HEK293 (cell line): ENCODE data around the gene CPA4.

ENCODE experiments used
- GFI1B ChIP-seq: fragments of 450-650 bp; formaldehyde crosslinking; IDR thresholded peaks from 2 replicates; pipeline ENCODE4 v1.5.1; 2016; ENCODE audit warnings: missing biosample characterization, missing genetic modification characterization
- KLF16 ChIP-seq: fragments of 450-650 bp; formaldehyde crosslinking; IDR thresholded peaks from 2 replicates; pipeline ENCODE4 v1.5.1; 2017; ENCODE audit warnings: missing biosample characterization, missing genetic modification characterization
- SALL2 ChIP-seq: fragments of 450-650 bp; formaldehyde crosslinking; IDR thresholded peaks from 2 replicates; pipeline ENCODE4 v1.5.0; 2017; ENCODE audit warnings: missing biosample characterization, mild to moderate bottlenecking, missing genetic modification characterization, borderline replicate concordance
- YY1 ChIP-seq: fragments of 450-650 bp; formaldehyde crosslinking; IDR thresholded peaks from 2 replicates; pipeline ENCODE4 v1.5.1; 2018; ENCODE audit warnings: missing biosample characterization, missing genetic modification characterization
- ZBTB1 ChIP-seq: fragments of 450-650 bp; formaldehyde crosslinking; IDR thresholded peaks from 2 replicates; pipeline ENCODE4 v1.5.1; 2016; ENCODE audit warnings: missing biosample characterization, missing genetic modification characterization
- ZBTB48 ChIP-seq: fragments of 450-650 bp; formaldehyde crosslinking; IDR thresholded peaks from 2 replicates; pipeline ENCODE4 v1.5.1; 2016; ENCODE audit warnings: missing biosample characterization, missing genetic modification characterization
- ZEB2 ChIP-seq: fragments of 450-650 bp; formaldehyde crosslinking; IDR thresholded peaks from 2 replicates; pipeline ENCODE4 v1.5.1; 2016; ENCODE audit warnings: missing biosample characterization, missing genetic modification characterization
- ZFP41 ChIP-seq: fragments of 450-650 bp; formaldehyde crosslinking; IDR thresholded peaks from 2 replicates; pipeline ENCODE4 v1.5.1; 2016; ENCODE audit warnings: missing biosample characterization, missing genetic modification characterization, borderline replicate concordance
- ZIC2 ChIP-seq: fragments of 450-650 bp; formaldehyde crosslinking; IDR thresholded peaks from 2 replicates; pipeline ENCODE4 v1.5.1; 2016; ENCODE audit warnings: missing biosample characterization, missing genetic modification characterization
- ZNF138 ChIP-seq: fragments of 450-650 bp; formaldehyde crosslinking; IDR thresholded peaks from 2 replicates; pipeline ENCODE4 v1.5.1; 2016; ENCODE audit warnings: missing biosample characterization, missing genetic modification characterization, borderline replicate concordance
- ZNF157 ChIP-seq: fragments of 450-650 bp; formaldehyde crosslinking; IDR thresholded peaks from 2 replicates; pipeline ENCODE4 v1.5.1; 2016; ENCODE audit warnings: missing biosample characterization, missing genetic modification characterization
- ZNF266 ChIP-seq: fragments of 450-650 bp; formaldehyde crosslinking; IDR thresholded peaks from 2 replicates; pipeline ENCODE4 v1.5.1; 2016; ENCODE audit warnings: missing biosample characterization, missing genetic modification characterization, low read depth
- ZNF274 ChIP-seq, 2 experiments: fragments of 200-500 bp in 1 of 2; fragments of 450-650 bp in 1 of 2; sonication (Bioruptor generic) in 1 of 2; formaldehyde crosslinking in 1 of 2; IDR thresholded peaks; 2 replicates each; pipeline versions ENCODE4 v1.5.1 to v1.6.1; 2014 to 2016; ENCODE audit warnings: borderline replicate concordance in 1 of 2, inconsistent platforms in 1 of 2, low read length in 1 of 2, missing biosample characterization in 1 of 2, missing genetic modification characterization in 1 of 2
- ZNF341 ChIP-seq: fragments of 450-650 bp; formaldehyde crosslinking; IDR thresholded peaks from 2 replicates; pipeline ENCODE4; 2016; ENCODE audit warnings: low read depth, missing biosample characterization, missing genetic modification characterization
- ZNF354C ChIP-seq: fragments of 450-650 bp; formaldehyde crosslinking; IDR thresholded peaks from 2 replicates; pipeline ENCODE4 v1.5.1; 2016; ENCODE audit warnings: missing biosample characterization, missing genetic modification characterization, low read depth, borderline replicate concordance
- ZNF37A ChIP-seq: fragments of 450-650 bp; IDR thresholded peaks from 2 replicates; pipeline ENCODE4 v1.5.1; 2018; ENCODE audit warnings: missing biosample characterization, missing genetic modification characterization
- ZNF433 ChIP-seq: fragments of 450-650 bp; formaldehyde crosslinking; IDR thresholded peaks from 2 replicates; pipeline ENCODE4 v1.5.1; 2016; ENCODE audit warnings: missing biosample characterization, missing genetic modification characterization, low read depth
- ZNF473 ChIP-seq: fragments of 450-650 bp; formaldehyde crosslinking; IDR thresholded peaks from 2 replicates; pipeline ENCODE4 v1.5.1; 2017; ENCODE audit warnings: missing biosample characterization, missing genetic modification characterization
- ZNF544 ChIP-seq: fragments of 450-650 bp; formaldehyde crosslinking; IDR thresholded peaks from 2 replicates; pipeline ENCODE4 v1.5.0; 2017; ENCODE audit warnings: missing biosample characterization, missing genetic modification characterization
- ZNF555 ChIP-seq: fragments of 450-650 bp; formaldehyde crosslinking; conservative IDR thresholded peaks from 2 replicates; pipeline ENCODE4 v1.5.1; 2017; ENCODE audit warnings: missing biosample characterization, mild to moderate bottlenecking, missing genetic modification characterization, inconsistent platforms
- ZNF560 ChIP-seq: fragments of 450-650 bp; formaldehyde crosslinking; IDR thresholded peaks from 2 replicates; pipeline ENCODE4 v1.5.1; 2017; ENCODE audit warnings: missing biosample characterization, missing genetic modification characterization, borderline replicate concordance
- ZNF571 ChIP-seq: fragments of 450-650 bp; formaldehyde crosslinking; IDR thresholded peaks from 2 replicates; pipeline ENCODE4 v1.5.0; 2017; ENCODE audit warnings: missing biosample characterization, missing genetic modification characterization
- ZNF621 ChIP-seq: fragments of 450-650 bp; formaldehyde crosslinking; IDR thresholded peaks from 2 replicates; pipeline ENCODE4 v1.5.1; 2017; ENCODE audit warnings: missing biosample characterization, missing genetic modification characterization
- ZNF624 ChIP-seq: fragments of 450-650 bp; formaldehyde crosslinking; IDR thresholded peaks from 2 replicates; pipeline ENCODE4 v1.5.1; 2017; ENCODE audit warnings: missing biosample characterization, missing genetic modification characterization
- ZNF660 ChIP-seq: fragments of 450-650 bp; IDR thresholded peaks from 2 replicates; pipeline ENCODE4 v1.5.1; 2018; ENCODE audit warnings: missing biosample characterization, mild to moderate bottlenecking, missing genetic modification characterization
- ZXDB ChIP-seq: fragments of 450-650 bp; formaldehyde crosslinking; IDR thresholded peaks from 2 replicates; pipeline ENCODE4 v1.5.1; 2016; ENCODE audit warnings: missing biosample characterization, missing genetic modification characterization
- TF ChIP-seq, protein P1 (sequence below): fragments of 450-650 bp; formaldehyde crosslinking; IDR thresholded peaks from 2 replicates; pipeline ENCODE4 v1.5.1; 2016; ENCODE audit warnings: missing biosample characterization, missing genetic modification characterization
- TF ChIP-seq, protein P2 (sequence below): fragments of 450-650 bp; formaldehyde crosslinking; conservative IDR thresholded peaks from 2 replicates; pipeline ENCODE4 v1.5.1; 2016; ENCODE audit warnings: low read depth, missing biosample characterization, missing genetic modification characterization
- TF ChIP-seq, protein P3 (sequence below): fragments of 450-650 bp; formaldehyde crosslinking; IDR thresholded peaks from 2 replicates; pipeline ENCODE4 v1.5.1; 2016; ENCODE audit warnings: missing biosample characterization, missing genetic modification characterization
- TF ChIP-seq, protein P4 (sequence below): fragments of 450-650 bp; formaldehyde crosslinking; IDR thresholded peaks from 2 replicates; pipeline ENCODE4 v1.5.1; 2016; ENCODE audit warnings: missing biosample characterization, missing genetic modification characterization, borderline replicate concordance

Gene CPA4

GRCh38 chr7:130356121-130356875, 63.3 kb downstream of the CPA4 start (continued):
- TF ChIP-seq KLF16 (tag by site-specific recombination), result no peak
- TF ChIP-seq ZIC2 (tag by site-specific recombination), result peak; percentile 84
- no peak for TF ChIP-seq ZBTB48 (tag by site-specific recombination)
- TF ChIP-seq GFI1B (tag by site-specific recombination), result no peak
- 0 out of 2 replicates have a peak, but pooled peaks have one; percentile 66 for TF ChIP-seq ZNF660 (tag by site-specific recombination)
- TF ChIP-seq, protein P1, sequence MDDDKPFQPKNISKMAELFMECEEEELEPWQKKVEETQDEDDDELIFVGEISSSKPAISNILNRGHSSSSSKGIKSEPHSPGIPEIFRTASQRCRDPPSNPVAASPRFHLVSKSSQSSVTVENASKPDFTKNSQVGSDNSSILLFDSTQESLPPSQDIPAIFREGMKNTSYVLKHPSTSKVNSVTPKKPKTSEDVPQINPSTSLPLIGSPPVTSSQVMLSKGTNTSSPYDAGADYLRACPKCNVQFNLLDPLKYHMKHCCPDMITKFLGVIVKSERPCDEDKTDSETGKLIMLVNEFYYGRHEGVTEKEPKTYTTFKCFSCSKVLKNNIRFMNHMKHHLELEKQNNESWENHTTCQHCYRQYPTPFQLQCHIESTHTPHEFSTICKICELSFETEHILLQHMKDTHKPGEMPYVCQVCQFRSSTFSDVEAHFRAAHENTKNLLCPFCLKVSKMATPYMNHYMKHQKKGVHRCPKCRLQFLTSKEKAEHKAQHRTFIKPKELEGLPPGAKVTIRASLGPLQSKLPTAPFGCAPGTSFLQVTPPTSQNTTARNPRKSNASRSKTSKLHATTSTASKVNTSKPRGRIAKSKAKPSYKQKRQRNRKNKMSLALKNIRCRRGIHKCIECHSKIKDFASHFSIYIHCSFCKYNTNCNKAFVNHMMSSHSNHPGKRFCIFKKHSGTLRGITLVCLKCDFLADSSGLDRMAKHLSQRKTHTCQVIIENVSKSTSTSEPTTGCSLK (tag by site-specific recombination), result no peak
- no peak for TF ChIP-seq ZNF571 (tag by site-specific recombination)
- TF ChIP-seq, protein P2, sequence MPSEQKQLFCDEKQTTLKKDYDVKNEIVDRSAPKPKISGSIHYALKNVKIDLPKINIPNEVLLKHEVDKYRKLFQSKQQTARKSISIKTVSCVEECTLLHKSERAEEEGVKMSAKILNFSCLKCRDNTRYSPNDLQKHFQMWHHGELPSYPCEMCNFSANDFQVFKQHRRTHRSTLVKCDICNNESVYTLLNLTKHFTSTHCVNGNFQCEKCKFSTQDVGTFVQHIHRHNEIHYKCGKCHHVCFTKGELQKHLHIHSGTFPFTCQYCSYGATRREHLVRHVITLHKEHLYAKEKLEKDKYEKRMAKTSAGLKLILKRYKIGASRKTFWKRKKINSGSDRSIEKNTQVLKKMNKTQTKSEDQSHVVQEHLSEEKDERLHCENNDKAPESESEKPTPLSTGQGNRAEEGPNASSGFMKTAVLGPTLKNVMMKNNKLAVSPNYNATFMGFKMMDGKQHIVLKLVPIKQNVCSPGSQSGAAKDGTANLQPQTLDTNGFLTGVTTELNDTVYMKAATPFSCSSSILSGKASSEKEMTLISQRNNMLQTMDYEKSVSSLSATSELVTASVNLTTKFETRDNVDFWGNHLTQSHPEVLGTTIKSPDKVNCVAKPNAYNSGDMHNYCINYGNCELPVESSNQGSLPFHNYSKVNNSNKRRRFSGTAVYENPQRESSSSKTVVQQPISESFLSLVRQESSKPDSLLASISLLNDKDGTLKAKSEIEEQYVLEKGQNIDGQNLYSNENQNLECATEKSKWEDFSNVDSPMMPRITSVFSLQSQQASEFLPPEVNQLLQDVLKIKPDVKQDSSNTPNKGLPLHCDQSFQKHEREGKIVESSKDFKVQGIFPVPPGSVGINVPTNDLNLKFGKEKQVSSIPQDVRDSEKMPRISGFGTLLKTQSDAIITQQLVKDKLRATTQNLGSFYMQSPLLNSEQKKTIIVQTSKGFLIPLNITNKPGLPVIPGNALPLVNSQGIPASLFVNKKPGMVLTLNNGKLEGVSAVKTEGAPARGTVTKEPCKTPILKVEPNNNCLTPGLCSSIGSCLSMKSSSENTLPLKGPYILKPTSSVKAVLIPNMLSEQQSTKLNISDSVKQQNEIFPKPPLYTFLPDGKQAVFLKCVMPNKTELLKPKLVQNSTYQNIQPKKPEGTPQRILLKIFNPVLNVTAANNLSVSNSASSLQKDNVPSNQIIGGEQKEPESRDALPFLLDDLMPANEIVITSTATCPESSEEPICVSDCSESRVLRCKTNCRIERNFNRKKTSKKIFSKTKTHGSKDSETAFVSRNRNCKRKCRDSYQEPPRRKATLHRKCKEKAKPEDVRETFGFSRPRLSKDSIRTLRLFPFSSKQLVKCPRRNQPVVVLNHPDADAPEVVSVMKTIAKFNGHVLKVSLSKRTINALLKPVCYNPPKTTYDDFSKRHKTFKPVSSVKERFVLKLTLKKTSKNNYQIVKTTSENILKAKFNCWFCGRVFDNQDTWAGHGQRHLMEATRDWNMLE, result peak; percentile 38; the same call in 1 of the 2 replicates
- TF ChIP-seq, protein P3, sequence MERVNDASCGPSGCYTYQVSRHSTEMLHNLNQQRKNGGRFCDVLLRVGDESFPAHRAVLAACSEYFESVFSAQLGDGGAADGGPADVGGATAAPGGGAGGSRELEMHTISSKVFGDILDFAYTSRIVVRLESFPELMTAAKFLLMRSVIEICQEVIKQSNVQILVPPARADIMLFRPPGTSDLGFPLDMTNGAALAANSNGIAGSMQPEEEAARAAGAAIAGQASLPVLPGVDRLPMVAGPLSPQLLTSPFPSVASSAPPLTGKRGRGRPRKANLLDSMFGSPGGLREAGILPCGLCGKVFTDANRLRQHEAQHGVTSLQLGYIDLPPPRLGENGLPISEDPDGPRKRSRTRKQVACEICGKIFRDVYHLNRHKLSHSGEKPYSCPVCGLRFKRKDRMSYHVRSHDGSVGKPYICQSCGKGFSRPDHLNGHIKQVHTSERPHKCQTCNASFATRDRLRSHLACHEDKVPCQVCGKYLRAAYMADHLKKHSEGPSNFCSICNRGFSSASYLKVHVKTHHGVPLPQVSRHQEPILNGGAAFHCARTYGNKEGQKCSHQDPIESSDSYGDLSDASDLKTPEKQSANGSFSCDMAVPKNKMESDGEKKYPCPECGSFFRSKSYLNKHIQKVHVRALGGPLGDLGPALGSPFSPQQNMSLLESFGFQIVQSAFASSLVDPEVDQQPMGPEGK, result peak; percentile 83
- TF ChIP-seq ZEB2 (tag by site-specific recombination), result no peak
- TF ChIP-seq SALL2 (tag by site-specific recombination), result no peak
- TF ChIP-seq ZNF544, result no peak
- TF ChIP-seq ZNF37A, result no peak
- no peak for TF ChIP-seq ZNF266 (tag by site-specific recombination)
- TF ChIP-seq ZNF555 (tag by site-specific recombination), result no peak
- no peak for TF ChIP-seq ZNF341 (tag by site-specific recombination)
- no peak for TF ChIP-seq ZNF157 (tag by site-specific recombination)
- TF ChIP-seq ZNF473 (tag by site-specific recombination), result no peak
- TF ChIP-seq, protein P4, sequence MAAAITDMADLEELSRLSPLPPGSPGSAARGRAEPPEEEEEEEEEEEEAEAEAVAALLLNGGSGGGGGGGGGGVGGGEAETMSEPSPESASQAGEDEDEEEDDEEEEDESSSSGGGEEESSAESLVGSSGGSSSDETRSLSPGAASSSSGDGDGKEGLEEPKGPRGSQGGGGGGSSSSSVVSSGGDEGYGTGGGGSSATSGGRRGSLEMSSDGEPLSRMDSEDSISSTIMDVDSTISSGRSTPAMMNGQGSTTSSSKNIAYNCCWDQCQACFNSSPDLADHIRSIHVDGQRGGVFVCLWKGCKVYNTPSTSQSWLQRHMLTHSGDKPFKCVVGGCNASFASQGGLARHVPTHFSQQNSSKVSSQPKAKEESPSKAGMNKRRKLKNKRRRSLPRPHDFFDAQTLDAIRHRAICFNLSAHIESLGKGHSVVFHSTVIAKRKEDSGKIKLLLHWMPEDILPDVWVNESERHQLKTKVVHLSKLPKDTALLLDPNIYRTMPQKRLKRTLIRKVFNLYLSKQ (tag by site-specific recombination), result no peak
- TF ChIP-seq ZNF274 (IDR thresholded peaks at IDR 0.05; ENCODE audit: low read length), result no peak
- TF ChIP-seq ZNF274 (tag by site-specific recombination; IDR thresholded peaks at IDR 0.05; ENCODE audit: borderline replicate concordance), result no peak
- TF ChIP-seq ZNF354C (tag by site-specific recombination), result no peak
- TF ChIP-seq ZFP41 (tag by site-specific recombination), result no peak
- TF ChIP-seq ZXDB (tag by site-specific recombination), result peak; percentile 86
- TF ChIP-seq ZNF433, result no peak
- TF ChIP-seq YY1 (tag by site-specific recombination), result no peak
- no peak for TF ChIP-seq ZNF624 (tag by site-specific recombination)
- no peak for TF ChIP-seq ZNF560 (tag by site-specific recombination)
- TF ChIP-seq ZNF138, result no peak
- no peak for TF ChIP-seq ZBTB1 (tag by site-specific recombination)
- TF ChIP-seq ZNF621 (tag by site-specific recombination), result no peak
